ENCODE results near the gene FCHSD1.

DNA sequence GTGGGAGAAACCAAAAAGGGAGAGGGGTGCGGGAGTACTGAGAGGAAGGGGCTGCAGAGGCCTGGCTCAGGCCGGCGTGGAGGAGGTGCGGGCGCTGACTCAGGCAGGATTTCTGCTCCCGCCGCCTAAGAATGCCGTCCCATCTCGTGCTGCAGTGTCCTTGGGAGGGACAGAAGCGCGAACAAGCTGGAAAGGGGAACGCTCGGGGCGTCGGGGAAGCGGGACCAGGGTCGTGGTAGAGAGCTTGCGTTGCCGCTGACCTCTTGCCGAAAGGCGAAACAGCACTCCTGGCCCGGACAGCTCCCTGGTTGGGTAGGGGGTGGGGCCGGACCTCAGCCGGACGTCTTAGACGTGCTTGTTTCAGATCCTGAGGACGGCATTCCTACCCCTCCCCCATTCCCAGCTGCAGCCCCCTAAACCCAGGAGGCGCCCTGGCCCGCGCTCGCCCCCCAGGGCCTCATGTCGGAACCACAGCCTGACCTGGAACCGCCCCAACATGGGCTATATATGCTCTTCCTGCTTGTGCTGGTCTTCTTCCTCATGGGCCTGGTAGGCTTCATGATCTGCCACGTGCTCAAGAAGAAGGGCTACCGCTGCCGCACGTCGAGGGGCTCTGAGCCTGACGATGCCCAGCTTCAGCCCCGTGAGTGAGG is 13.3 kb downstream of the FCHSD1 start:
- TF ChIP-seq CTCF (IDR thresholded peaks at IDR 0.05; ENCODE audit: poor library complexity) (peak; percentile 34), EZH2 (IDR thresholded peaks at IDR 0.05; ENCODE audit: borderline replicate concordance) (no peak)
